GM23338 (cell line): Measurements from ENCODE around the gene DAB1. TPM values are rescaled to one million over a fixed set of nuclear protein-coding genes. Genes with fewer than 3 reads are reported as not detected.

Source experiments
- ATAC-seq: fragments of 200-7000 bp; cut with Tn5 transposase; 3 replicates; pipeline ENCODE4 v1.9.1; 2020
- DNase-seq: peaks from one replicate; pipeline ENCODE4 v3.0.0-alpha.2; 2015; ENCODE audit warnings: low spot score
- H2AFZ ChIP-seq: fragments of 200-600 bp; sonication (generic); 2 replicates; pipeline ENCODE4 v1.8.0; 2016; ENCODE audit warnings: antibody characterized with exemption, mild to moderate bottlenecking, moderate library complexity
- H3F3A ChIP-seq: fragments of 200-600 bp; sonication (generic); replicated peaks from 2 replicates; pipeline ENCODE4 v1.8.0; 2017; ENCODE audit warnings: antibody characterized with exemption, mixed run types, low read depth
- H3K27ac ChIP-seq: fragments of 200-600 bp; sonication (generic); 2 replicates; pipeline ENCODE4 v1.6.1; 2016; ENCODE audit warnings: low read depth
- H3K27me3 ChIP-seq: fragments of 200-600 bp; sonication (generic); 2 replicates; pipeline ENCODE4 v1.8.0; 2016; ENCODE audit warnings: mild to moderate bottlenecking, mixed run types, moderate library complexity; ENCODE audit not compliant: insufficient read depth
- H3K36me3 ChIP-seq: fragments of 200-600 bp; sonication (generic); 2 replicates; pipeline ENCODE4 v1.8.0; 2016; ENCODE audit warnings: mild to moderate bottlenecking; ENCODE audit not compliant: insufficient read depth
- H3K4me1 ChIP-seq: fragments of 200-600 bp; sonication (generic); 2 replicates; pipeline ENCODE4 v1.8.0; 2016; ENCODE audit warnings: mild to moderate bottlenecking, moderate library complexity; ENCODE audit not compliant: insufficient read depth
- H3K4me2 ChIP-seq: fragments of 200-600 bp; sonication (generic); 2 replicates; pipeline ENCODE4 v1.7.1; 2017; ENCODE audit warnings: mixed run types
- H3K4me3 ChIP-seq: fragments of 200-600 bp; sonication (generic); 2 replicates; pipeline ENCODE4 v1.6.1; 2016; ENCODE audit warnings: mixed run types
- H3K79me2 ChIP-seq: fragments of 200-600 bp; sonication (generic); replicated peaks from 2 replicates; pipeline ENCODE4 v1.8.0; 2017; ENCODE audit warnings: mild to moderate bottlenecking; ENCODE audit not compliant: insufficient read depth
- H3K9me2 ChIP-seq: fragments of 200-600 bp; sonication (generic); 2 replicates; pipeline ENCODE4 v1.8.0; 2017; ENCODE audit not compliant: insufficient read depth
- H4K20me1 ChIP-seq: fragments of 200-600 bp; sonication (generic); replicated peaks from 2 replicates; pipeline ENCODE4 v1.8.0; 2017; ENCODE audit warnings: mild to moderate bottlenecking; ENCODE audit not compliant: insufficient read depth
- H3K27ac Mint-ChIP-seq: 2 replicates; pipeline ENCODE4 v1.8.0; 2020; ENCODE audit warnings: inconsistent platforms, mild to moderate bottlenecking, moderate library complexity, mixed read lengths
- H3K27me3 Mint-ChIP-seq: 3 replicates; pipeline ENCODE4 v1.8.0; 2022; ENCODE audit warnings: low read depth, mild to moderate bottlenecking, moderate library complexity, mixed read lengths, inconsistent platforms; ENCODE audit not compliant: insufficient read depth, poor library complexity
- H3K36me3 Mint-ChIP-seq: 3 replicates; pipeline ENCODE4 v1.8.0; 2021; ENCODE audit warnings: low read depth, mild to moderate bottlenecking, inconsistent platforms, moderate library complexity, mixed read lengths
- H3K4me1 Mint-ChIP-seq: 3 replicates; pipeline ENCODE4 v1.8.0; 2020; ENCODE audit warnings: mild to moderate bottlenecking, inconsistent platforms, mixed read lengths
- H3K4me3 Mint-ChIP-seq: 3 replicates; pipeline ENCODE4 v1.8.0; 2021; ENCODE audit warnings: moderate library complexity, mild to moderate bottlenecking, inconsistent platforms, mixed read lengths
- H3K9me3 Mint-ChIP-seq: 3 replicates; pipeline ENCODE4 v1.8.0; 2020; ENCODE audit warnings: moderate library complexity, mild to moderate bottlenecking, inconsistent platforms, mixed read lengths
- CREB1 ChIP-seq: fragments of 250-450 bp; sonication (Bioruptor Pico); IDR thresholded peaks from 2 replicates; pipeline ENCODE4 v1.5.0; 2020; ENCODE audit warnings: low read depth, mild to moderate bottlenecking, moderate library complexity
- EZH2 ChIP-seq: fragments of 200-600 bp; sonication (generic); IDR thresholded peaks from one replicate; pipeline ENCODE4 v1.8.0; 2017; ENCODE audit warnings: antibody characterized with exemption, mild to moderate bottlenecking, low read depth; ENCODE audit not compliant: unreplicated experiment
- POLR2AphosphoS5 ChIP-seq: IDR thresholded peaks from 2 replicates; pipeline ENCODE4 v1.6.1; 2016; ENCODE audit warnings: antibody characterized with exemption, low read depth
- ZNF331 ChIP-seq: fragments of 250-450 bp; sonication (Bioruptor Pico); IDR thresholded peaks from 2 replicates; pipeline ENCODE4 v1.5.0; 2020; ENCODE audit warnings: low read depth, mild to moderate bottlenecking, moderate library complexity
- ZNF462 ChIP-seq: fragments of 250-450 bp; sonication (Bioruptor Pico); IDR thresholded peaks from 2 replicates; pipeline ENCODE4 v1.5.0; 2020; ENCODE audit warnings: mild to moderate bottlenecking, moderate library complexity
- polyA plus RNA-seq: library from polyadenylated mRNA; unstranded; fragments of >200 nt; fragmentation: Nextera tagmentation; extraction: Ambion mirVana; gene quantifications from 2 replicates; pipeline ENCODE4 v1.2.1, GENCODE V29; 2016
- total RNA-seq: library from RNA; depleted of rRNA; stranded (reverse); fragments of >200 nt; shearing (Covaris generic); gene quantifications from 2 replicates; pipeline ENCODE4 v1.2.3, GENCODE V29; 2014

DAB1 gene
- total and polyA plus RNA-seq, 2 experiments from 2014 or later, result 12.8 to 14.5 TPM

GRCh38 chr1:57296726-57297250, 127.1 kb downstream of the DAB1 start (continued):
- TF ChIP-seq ZNF462 (CRISPR knock-in tag), result no peak
- TF ChIP-seq EZH2, result no peak
- no peak for TF ChIP-seq ZNF331 (CRISPR knock-in tag)
- TF ChIP-seq CREB1, result no peak

GRCh38 chr1:57295326-57295725, 128.5 kb downstream of the DAB1 start:
- no peaks in the 10 kb centered on the region for H3K79me2 ChIP-seq
- H3F3A ChIP-seq, result no peaks in the 10 kb centered on the region
- no peak for TF ChIP-seq POLR2AphosphoS5
- no peak for DNase-seq
- no peaks in the 10 kb centered on the region for H3K27me3 ChIP-seq
- no peaks in the 10 kb centered on the region for H3K9me2 ChIP-seq
- no peak overlapping the region for H3K27ac ChIP-seq
- H3K4me3 ChIP-seq, result no peak overlapping the region
- H3K36me3 ChIP-seq, result no peaks in the 10 kb centered on the region
- H2AFZ ChIP-seq, result no peak overlapping the region
- peaks cover 2% of the 10 kb centered on the region; the same call in 1 of the 2 replicates for H4K20me1 ChIP-seq
- Mint-ChIP-seq H3K27ac (no peak overlapping the region), H3K27me3 (no peaks in the 10 kb centered on the region), H3K9me3 (no peaks in the 10 kb centered on the region), H3K4me3 (no peak overlapping the region), H3K36me3 (no peaks in the 10 kb centered on the region), H3K4me1 (peaks cover 5% of the 10 kb centered on the region)
- ATAC-seq, result no peak
- H3K4me2 ChIP-seq, result no peak overlapping the region
- H3K4me1 ChIP-seq, result peaks cover 5% of the 10 kb centered on the region; the same call in 1 of the 2 replicates
